Nephron progenitor cell (in vitro differentiated cells): ENCODE measurements around the gene KIF6.

Source experiments
- DNase-seq: peaks from one replicate; pipeline ENCODE4 v3.0.0; 2021
- H3K27ac Mint-ChIP-seq: 2 replicates; pipeline ENCODE4 v1.8.0; 2021; ENCODE audit warnings: mild to moderate bottlenecking, moderate library complexity, mixed read lengths
- H3K27me3 Mint-ChIP-seq: 2 replicates; pipeline ENCODE4 v1.8.0; 2021; ENCODE audit warnings: mild to moderate bottlenecking, low read depth, mixed read lengths; ENCODE audit not compliant: poor library complexity
- H3K36me3 Mint-ChIP-seq: 2 replicates; pipeline ENCODE4 v1.8.0; 2021; ENCODE audit warnings: low read depth, mixed read lengths
- H3K4me1 Mint-ChIP-seq: 2 replicates; pipeline ENCODE4 v1.8.0; 2021; ENCODE audit warnings: mixed read lengths
- H3K4me3 Mint-ChIP-seq: 2 replicates; pipeline ENCODE4 v1.8.0; 2021; ENCODE audit warnings: mild to moderate bottlenecking, moderate library complexity, mixed read lengths
- H3K9me3 Mint-ChIP-seq: 2 replicates; pipeline ENCODE4 v1.8.0; 2021; ENCODE audit warnings: mild to moderate bottlenecking, moderate library complexity, mixed read lengths
- CTCF ChIP-seq: fragments of 200-600 bp; sonication (generic); IDR thresholded peaks from 2 replicates; pipeline ENCODE4 v1.5.0; 2021; ENCODE audit warnings: antibody characterized with exemption

The KIF6 gene

GRCh38 chr6:39401376-39401775 lies 323.8 kb downstream of the KIF6 start:
- Mint-ChIP-seq H3K4me3 (no peak overlapping the region), H3K27me3 (peaks cover 4% of the 10 kb centered on the region), H3K36me3 (no peaks in the 10 kb centered on the region), H3K27ac (no peak overlapping the region), H3K4me1 (peaks cover 5% of the 10 kb centered on the region), H3K9me3 (no peaks in the 10 kb centered on the region)
- no peak for TF ChIP-seq CTCF
- no peak for DNase-seq

DNA sequence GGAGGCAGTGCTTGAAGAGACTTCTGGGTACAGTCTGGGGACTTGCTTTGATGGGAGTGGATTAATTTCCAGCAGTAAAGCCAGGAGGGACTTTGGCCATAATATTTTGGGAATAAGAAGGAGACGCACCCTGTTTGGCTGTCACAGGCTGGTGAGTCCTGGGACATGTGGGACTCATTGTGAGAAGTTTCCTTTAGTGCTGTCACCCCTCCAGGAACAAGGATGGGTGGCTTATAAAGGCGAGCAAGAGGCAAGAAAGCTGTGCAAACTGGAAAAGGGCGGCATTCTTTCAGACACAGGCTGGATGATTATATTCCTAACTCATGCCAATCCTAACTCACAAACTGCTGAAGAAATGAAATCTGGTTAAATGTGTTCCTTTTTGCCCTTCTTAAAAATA lies 325.2 kb downstream of the KIF6 start:
- H3K4me3 Mint-ChIP-seq = no peak overlapping the region
- no peaks in the 10 kb centered on the region for H3K9me3 Mint-ChIP-seq
- no peaks in the 10 kb centered on the region for H3K36me3 Mint-ChIP-seq
- peaks cover 5% of the 10 kb centered on the region for H3K4me1 Mint-ChIP-seq
- peaks cover 4% of the 10 kb centered on the region for H3K27me3 Mint-ChIP-seq
- no peak overlapping the region for H3K27ac Mint-ChIP-seq
- DNase-seq = no peak
- TF ChIP-seq CTCF = no peak

GRCh38 chr6:39396854-39397253 lies 328.4 kb downstream of the KIF6 start:
- Mint-ChIP-seq H3K27me3 (peaks cover 4% of the 10 kb centered on the region), H3K4me3 (no peak overlapping the region), H3K36me3 (no peaks in the 10 kb centered on the region), H3K4me1 (peaks cover 5% of the 10 kb centered on the region), H3K27ac (no peak overlapping the region), H3K9me3 (no peaks in the 10 kb centered on the region)
- no peak for DNase-seq
- no peak for TF ChIP-seq CTCF

GRCh38 chr6:39393075-39393474 lies 332.1 kb downstream of the KIF6 start:
- H3K27ac Mint-ChIP-seq = no peak overlapping the region
- DNase-seq = no peak
- H3K27me3 Mint-ChIP-seq = peaks cover 8% of the 10 kb centered on the region
- no peaks in the 10 kb centered on the region for H3K9me3 Mint-ChIP-seq
- TF ChIP-seq CTCF = no peak
- no peaks in the 10 kb centered on the region for H3K36me3 Mint-ChIP-seq
- H3K4me3 Mint-ChIP-seq = no peak overlapping the region
- H3K4me1 Mint-ChIP-seq = peaks cover 7% of the 10 kb centered on the region

DNA sequence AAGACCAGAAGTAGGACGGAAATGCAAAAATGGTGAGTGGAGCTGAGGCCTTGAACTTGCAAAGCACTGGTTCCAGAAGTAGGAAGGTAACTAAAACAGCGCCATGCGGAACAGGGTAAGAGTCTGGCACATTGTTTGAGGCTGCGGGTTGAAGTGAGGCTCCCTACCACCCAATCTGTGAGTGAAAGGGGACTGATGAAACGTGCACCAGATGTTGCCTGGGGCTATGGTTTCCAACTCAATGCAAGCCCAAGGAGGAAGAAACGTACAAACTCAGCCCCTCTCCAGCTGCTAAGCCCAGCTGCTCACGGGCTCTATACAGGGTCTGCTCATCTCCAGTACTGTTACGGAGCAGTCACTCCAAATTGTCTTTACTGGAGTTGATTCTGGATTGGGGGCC lies 334.0 kb downstream of the KIF6 start:
- TF ChIP-seq CTCF = no peak
- H3K4me3 Mint-ChIP-seq = no peak overlapping the region
- DNase-seq = no peak
- H3K36me3 Mint-ChIP-seq = no peaks in the 10 kb centered on the region
- H3K27ac Mint-ChIP-seq = no peak overlapping the region
- H3K9me3 Mint-ChIP-seq = no peaks in the 10 kb centered on the region
- peaks cover 3% of the 10 kb centered on the region for H3K27me3 Mint-ChIP-seq
- H3K4me1 Mint-ChIP-seq = peaks cover 26% of the 10 kb centered on the region

DNA sequence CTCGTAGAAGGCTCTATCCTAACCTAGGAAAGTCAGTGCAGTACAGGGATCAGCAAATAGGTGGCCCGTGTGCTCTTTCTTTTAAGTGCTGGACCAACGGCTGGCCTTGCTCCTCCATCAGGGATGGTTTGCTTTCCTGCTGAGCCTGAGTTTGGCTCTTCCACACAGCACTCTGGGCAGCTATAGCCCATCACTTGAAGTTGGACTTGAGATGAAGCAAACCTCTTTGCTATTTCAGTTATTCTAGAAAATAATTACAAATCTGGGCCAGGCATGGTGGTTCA lies 335.8 kb downstream of the KIF6 start:
- Mint-ChIP-seq H3K36me3 (no peaks in the 10 kb centered on the region), H3K9me3 (no peaks in the 10 kb centered on the region), H3K27me3 (peaks cover 3% of the 10 kb centered on the region), H3K27ac (no peak overlapping the region), H3K4me1 (peaks cover 28% of the 10 kb centered on the region), H3K4me3 (no peak overlapping the region)
- TF ChIP-seq CTCF = peak; percentile 28
- no peak for DNase-seq
